Measurements from ENCODE around the gene NFYB.

The NFYB gene

DNA sequence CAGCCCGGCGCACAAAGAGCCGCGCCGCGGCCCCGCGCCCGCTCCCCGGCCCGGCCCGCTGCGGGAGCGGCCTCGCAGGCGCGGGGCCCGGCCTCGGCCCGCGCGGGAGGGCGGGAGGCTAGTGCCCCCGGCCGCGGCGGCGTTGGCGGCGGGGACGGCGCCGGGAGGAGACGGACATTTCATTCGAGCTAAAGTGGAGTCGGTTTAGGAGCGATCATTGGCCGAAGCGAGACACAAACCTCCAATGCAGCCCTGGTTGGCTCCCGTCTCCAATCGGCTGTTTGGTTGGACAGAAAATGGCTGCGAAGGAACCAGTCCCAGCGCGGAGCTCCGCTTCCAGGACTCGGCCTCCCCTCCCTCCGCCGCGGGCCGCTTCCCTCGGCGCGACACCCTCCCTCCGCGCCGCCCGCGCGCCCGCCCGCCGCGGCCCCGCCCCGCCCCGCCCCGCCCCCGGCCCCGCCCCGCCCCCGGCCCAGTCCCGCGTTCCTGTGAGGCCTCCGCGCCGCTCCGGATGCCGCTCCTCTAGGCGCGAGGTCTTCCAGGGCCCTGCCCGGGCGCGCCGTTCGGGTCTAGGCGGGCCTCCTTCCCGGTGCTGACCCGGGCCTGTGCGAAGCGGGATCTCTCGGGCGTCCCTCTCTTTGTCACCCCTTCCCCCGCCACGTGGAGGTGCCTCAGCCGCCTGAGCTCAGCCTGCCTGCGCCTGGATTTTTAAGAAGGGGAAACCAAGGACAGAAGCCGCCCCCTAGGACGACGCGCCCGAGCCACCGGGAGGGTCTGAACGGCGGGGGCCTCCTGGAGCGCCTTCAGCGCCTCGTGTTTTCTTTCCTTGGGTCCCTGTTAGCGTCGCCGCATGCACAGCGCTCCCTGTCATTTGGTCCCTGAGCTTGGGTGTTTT is at the start of gene NFYB:
Gene NFYB, minus strand, starts transcription at position 309 of the 895 bp plus-strand sequence. CDS start 2,757 bp downstream, outside the sequence.
- DNase-seq (ENCODE audit: low read depth): peak; percentile 99
- peak within 1 kb of the TSS; percentile 73 for H3K4me3 ChIP-seq (ENCODE audit: low read length)
- TF ChIP-seq, protein P1, sequence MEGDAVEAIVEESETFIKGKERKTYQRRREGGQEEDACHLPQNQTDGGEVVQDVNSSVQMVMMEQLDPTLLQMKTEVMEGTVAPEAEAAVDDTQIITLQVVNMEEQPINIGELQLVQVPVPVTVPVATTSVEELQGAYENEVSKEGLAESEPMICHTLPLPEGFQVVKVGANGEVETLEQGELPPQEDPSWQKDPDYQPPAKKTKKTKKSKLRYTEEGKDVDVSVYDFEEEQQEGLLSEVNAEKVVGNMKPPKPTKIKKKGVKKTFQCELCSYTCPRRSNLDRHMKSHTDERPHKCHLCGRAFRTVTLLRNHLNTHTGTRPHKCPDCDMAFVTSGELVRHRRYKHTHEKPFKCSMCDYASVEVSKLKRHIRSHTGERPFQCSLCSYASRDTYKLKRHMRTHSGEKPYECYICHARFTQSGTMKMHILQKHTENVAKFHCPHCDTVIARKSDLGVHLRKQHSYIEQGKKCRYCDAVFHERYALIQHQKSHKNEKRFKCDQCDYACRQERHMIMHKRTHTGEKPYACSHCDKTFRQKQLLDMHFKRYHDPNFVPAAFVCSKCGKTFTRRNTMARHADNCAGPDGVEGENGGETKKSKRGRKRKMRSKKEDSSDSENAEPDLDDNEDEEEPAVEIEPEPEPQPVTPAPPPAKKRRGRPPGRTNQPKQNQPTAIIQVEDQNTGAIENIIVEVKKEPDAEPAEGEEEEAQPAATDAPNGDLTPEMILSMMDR (IDR thresholded peaks at IDR 0.05; ENCODE audit: insufficient read depth, low read depth, low read length, missing control alignments): no peak

DNA sequence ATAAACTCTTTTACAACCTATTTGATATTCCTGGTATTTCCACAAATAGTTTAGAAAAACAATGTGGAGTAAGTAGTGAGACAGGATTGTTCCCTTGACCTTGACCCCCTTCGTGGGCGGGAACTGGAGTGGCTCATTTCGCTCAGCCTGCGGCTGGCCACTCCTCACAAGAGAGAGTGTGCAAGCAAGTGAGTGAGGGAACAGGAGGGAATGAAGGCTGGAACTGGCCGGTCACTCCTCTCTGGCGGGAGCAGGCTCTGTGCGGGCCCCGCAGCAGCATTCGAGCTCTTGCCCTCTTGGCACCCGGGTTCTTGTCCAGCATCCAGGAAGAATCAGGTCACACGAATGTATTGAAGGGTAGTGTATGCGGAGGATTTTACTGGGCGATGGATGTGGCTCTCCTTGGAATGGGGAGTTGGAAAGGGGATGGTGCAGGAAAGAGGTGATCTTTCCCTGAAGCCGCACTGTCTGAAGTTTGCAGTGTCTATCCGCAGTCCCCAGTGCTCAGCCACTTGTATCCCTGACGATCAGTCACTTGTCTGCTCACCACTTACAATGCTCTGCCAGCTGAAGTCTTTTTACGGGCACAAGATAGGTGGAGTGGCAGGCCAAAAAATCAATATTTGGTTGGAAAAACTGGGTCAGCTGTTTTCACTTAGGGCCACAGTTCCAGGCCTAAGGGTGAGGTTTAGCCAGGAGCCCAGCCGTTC is 49.6 kb upstream of the NFYB start:
- TF ChIP-seq, protein P1 (IDR thresholded peaks at IDR 0.05; ENCODE audit: insufficient read depth, low read depth, low read length, missing control alignments): no peak
- no peak overlapping the region for H3K4me3 ChIP-seq (ENCODE audit: low read length)
- DNase-seq (ENCODE audit: low read depth): no peak

DNA sequence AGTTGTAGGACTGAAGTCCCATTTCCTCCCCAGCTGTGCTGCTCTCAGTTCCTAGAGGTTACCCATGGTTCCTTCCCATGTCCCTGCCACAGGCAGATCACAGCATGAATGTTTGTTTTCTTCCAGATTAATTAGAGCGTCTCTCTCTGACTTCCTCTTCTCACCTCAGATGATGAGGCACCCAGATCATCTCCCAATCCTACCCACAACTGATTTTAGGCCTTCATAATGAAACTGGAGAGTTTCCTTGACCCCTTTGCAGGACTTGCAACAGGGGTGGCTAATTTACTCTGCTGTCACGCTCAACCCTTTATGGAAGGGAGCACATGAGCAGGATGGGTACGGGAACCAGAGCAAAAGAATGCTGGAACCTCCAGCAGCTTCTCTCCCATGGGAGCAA is 45.4 kb upstream of the NFYB start:
- TF ChIP-seq, protein P1 (IDR thresholded peaks at IDR 0.05; ENCODE audit: insufficient read depth, low read depth, low read length, missing control alignments): no peak
- no peak overlapping the region for H3K4me3 ChIP-seq (ENCODE audit: low read length)
- DNase-seq (ENCODE audit: low read depth): no peak

DNA sequence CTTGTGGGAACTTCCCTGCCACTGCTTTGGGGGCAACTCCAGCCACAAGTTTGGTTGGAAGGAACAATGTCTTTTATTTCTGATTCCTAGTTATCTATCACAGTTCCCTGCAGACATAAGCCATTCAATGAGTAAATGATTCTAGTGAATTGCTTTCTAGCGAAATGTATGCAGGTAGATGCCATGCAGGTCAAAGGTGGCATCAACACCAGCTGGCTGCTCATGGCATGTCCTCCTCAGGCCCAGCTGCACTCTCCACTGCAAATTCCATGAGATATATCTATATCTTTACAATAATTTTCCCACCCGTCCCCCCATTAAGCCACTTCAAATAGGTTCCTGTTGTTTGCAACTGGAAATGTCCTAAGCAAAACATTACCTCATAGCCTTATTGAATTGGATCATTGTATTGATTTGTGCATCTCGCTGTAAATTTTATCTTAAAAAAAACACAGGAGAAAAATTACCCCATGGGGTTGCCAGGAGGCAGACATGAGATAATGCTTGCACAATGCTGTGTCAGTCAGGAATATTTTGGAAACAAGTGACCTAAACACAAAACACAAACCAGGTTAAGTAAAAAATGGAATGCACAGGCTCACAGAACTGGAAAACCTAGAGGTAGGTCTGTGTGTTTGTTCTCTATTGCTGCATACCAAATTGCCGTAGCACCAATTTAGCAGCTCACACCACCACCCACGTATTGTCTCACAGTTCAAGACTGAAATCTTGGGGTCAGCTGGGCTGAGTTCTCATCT is 44.8 kb upstream of the NFYB start:
- DNase-seq (ENCODE audit: low read depth): no peak
- TF ChIP-seq, protein P1 (IDR thresholded peaks at IDR 0.05; ENCODE audit: insufficient read depth, low read depth, low read length, missing control alignments): no peak
- no peak overlapping the region for H3K4me3 ChIP-seq (ENCODE audit: low read length)

DNA sequence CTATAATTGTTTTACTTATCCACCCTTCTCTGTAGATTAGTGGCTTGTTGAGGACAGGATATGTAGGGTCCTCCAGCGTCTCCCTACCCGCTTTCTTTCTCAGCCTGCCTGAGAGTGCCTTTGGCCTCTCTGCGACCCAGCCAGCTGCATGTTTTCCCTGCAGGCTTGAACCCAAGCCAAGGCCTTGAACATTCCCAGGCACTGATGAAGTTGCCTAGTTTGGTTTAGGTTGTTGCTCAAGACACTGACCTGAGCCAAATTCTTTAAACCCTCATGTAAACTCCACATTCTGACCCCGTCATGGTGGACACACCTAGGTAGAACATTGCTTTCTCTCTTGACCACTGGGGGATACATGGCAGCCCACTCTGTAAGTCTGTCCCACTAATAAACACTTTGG is 44.1 kb upstream of the NFYB start:
- peak; percentile 10 for DNase-seq (ENCODE audit: low read depth)
- TF ChIP-seq, protein P1 (IDR thresholded peaks at IDR 0.05; ENCODE audit: insufficient read depth, low read depth, low read length, missing control alignments): no peak

DNA sequence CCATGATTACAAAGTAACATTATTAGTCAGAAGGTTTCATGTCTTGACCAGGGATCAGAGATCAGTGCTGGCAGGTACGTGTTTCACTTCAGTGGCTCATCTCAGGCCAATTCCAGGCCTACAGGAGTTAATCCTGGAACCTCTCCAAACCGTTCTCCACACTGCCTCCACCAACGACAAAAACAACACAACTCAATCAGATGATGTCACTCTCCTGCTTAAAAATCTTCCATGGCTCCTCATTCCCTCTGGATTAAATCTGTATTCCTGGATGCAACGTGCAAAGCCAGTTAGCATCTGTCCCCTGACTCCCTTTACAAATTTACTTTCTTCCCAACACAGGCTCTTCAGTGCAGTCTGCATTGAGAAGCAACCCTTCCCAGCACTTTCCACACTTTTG is 43.3 kb upstream of the NFYB start:
- no peak overlapping the region for H3K4me3 ChIP-seq (ENCODE audit: low read length)
- DNase-seq (ENCODE audit: low read depth): peak; percentile 18
- TF ChIP-seq, protein P1 (IDR thresholded peaks at IDR 0.05; ENCODE audit: insufficient read depth, low read depth, low read length, missing control alignments): no peak

More for the DNA sequence above, 44.1 kb upstream of the NFYB start:
- no peak overlapping the region for H3K4me3 ChIP-seq (ENCODE audit: low read length)

All from epithelial cell of esophagus (primary cell).